HEK293 (cell line): Measurements from ENCODE around the gene PPM1L.

Experiments
- CTCF ChIA-PET: fragments of 350-600 bp; formaldehyde crosslinking; extraction: SDS; loops from one replicate; lab custom pipeline; 2021; ENCODE audit warnings: antibody characterized with exemption; lab: Yijun Ruan, JAX
- POLR2A ChIA-PET: fragments of 300-600 bp; formaldehyde crosslinking; extraction: SDS; loops from one replicate; lab custom pipeline; 2020; ENCODE audit warnings: antibody characterized with exemption, inconsistent platforms; lab: Yijun Ruan, JAX
- H3K27ac ChIP-seq: fragments of 200-500 bp; sonication (Bioruptor generic); 2 replicates; pipeline ENCODE4 v1.5.1; 2014; ENCODE audit warnings: low read depth, low read length, control low read depth, inconsistent platforms; ENCODE audit errors: extremely low read depth
- H3K36me3 ChIP-seq, 2 experiments: fragments of 200-500 bp in 1 of 2; sonication (Bioruptor generic) in 1 of 2; 1 replicate in 1 of 2; 2 replicates in 1 of 2; pipeline ENCODE4 v1.5.1; 2014 to 2017; ENCODE audit warnings: inconsistent platforms in 2 of 2, low read length in 2 of 2; ENCODE audit not compliant: control insufficient read depth in 2 of 2, insufficient read depth in 1 of 2
- H3K4me1 ChIP-seq: fragments of 200-500 bp; sonication (Bioruptor generic); 2 replicates; pipeline ENCODE4 v1.5.1; 2014; ENCODE audit warnings: mild to moderate bottlenecking, low read length, inconsistent platforms; ENCODE audit not compliant: control insufficient read depth, insufficient read depth
- H3K4me3 ChIP-seq: 2 replicates; pipeline ENCODE4 v1.5.1; 2011; ENCODE audit warnings: low read depth, mild to moderate bottlenecking, control low read depth, low read length, moderate library complexity
- H3K9me3 ChIP-seq: fragments of 200-500 bp; sonication (Bioruptor generic); 2 replicates; pipeline ENCODE4 v1.5.1; 2014; ENCODE audit warnings: low read depth, low read length, inconsistent platforms; ENCODE audit not compliant: control insufficient read depth, insufficient read depth
- GLI2 ChIP-seq: fragments of 450-650 bp; formaldehyde crosslinking; IDR thresholded peaks from 2 replicates; pipeline ENCODE4; 2017; ENCODE audit warnings: missing biosample characterization, missing genetic modification characterization, low read depth, borderline replicate concordance
- GLI4 ChIP-seq: fragments of 450-650 bp; formaldehyde crosslinking; IDR thresholded peaks from 2 replicates; pipeline ENCODE4 v1.5.1; 2016; ENCODE audit warnings: missing biosample characterization, missing genetic modification characterization
- IKZF3 ChIP-seq: fragments of 450-650 bp; IDR thresholded peaks from 2 replicates; pipeline ENCODE4 v1.5.0; 2018; ENCODE audit warnings: missing biosample characterization, mild to moderate bottlenecking, missing genetic modification characterization, moderate library complexity
- KLF1 ChIP-seq: fragments of 450-650 bp; formaldehyde crosslinking; IDR thresholded peaks from 2 replicates; pipeline ENCODE4 v1.5.1; 2016; ENCODE audit warnings: missing biosample characterization, missing genetic modification characterization
- PRDM1 ChIP-seq: fragments of 450-650 bp; formaldehyde crosslinking; IDR thresholded peaks from 2 replicates; pipeline ENCODE4; 2016; ENCODE audit warnings: missing biosample characterization, missing genetic modification characterization
- ZFP3 ChIP-seq: fragments of 450-650 bp; formaldehyde crosslinking; IDR thresholded peaks from 2 replicates; pipeline ENCODE4 v1.5.1; 2016; ENCODE audit warnings: low read depth, missing biosample characterization, missing genetic modification characterization
- ZFP37 ChIP-seq: fragments of 450-650 bp; formaldehyde crosslinking; IDR thresholded peaks from 2 replicates; pipeline ENCODE4 v1.5.1; 2016; ENCODE audit warnings: missing biosample characterization, missing genetic modification characterization
- ZNF114 ChIP-seq: fragments of 450-650 bp; formaldehyde crosslinking; IDR thresholded peaks from 2 replicates; pipeline ENCODE4 v1.5.0; 2017; ENCODE audit warnings: missing biosample characterization, missing genetic modification characterization
- ZNF133 ChIP-seq: fragments of 450-650 bp; formaldehyde crosslinking; IDR thresholded peaks from 2 replicates; pipeline ENCODE4 v1.5.1; 2016; ENCODE audit warnings: missing biosample characterization, missing genetic modification characterization
- ZNF140 ChIP-seq: fragments of 450-650 bp; formaldehyde crosslinking; IDR thresholded peaks from 2 replicates; pipeline ENCODE4 v1.5.1; 2016; ENCODE audit warnings: missing biosample characterization, missing genetic modification characterization
- ZNF174 ChIP-seq: fragments of 450-650 bp; formaldehyde crosslinking; IDR thresholded peaks from 2 replicates; pipeline ENCODE4 v1.5.0; 2017; ENCODE audit warnings: missing biosample characterization, mild to moderate bottlenecking, missing genetic modification characterization
- ZNF335 ChIP-seq: fragments of 450-650 bp; formaldehyde crosslinking; conservative IDR thresholded peaks from 2 replicates; pipeline ENCODE4 v1.5.1; 2016; ENCODE audit warnings: missing biosample characterization, missing genetic modification characterization
- ZNF350 ChIP-seq: fragments of 450-650 bp; formaldehyde crosslinking; IDR thresholded peaks from 2 replicates; pipeline ENCODE4 v1.5.0; 2017; ENCODE audit warnings: missing biosample characterization, mild to moderate bottlenecking, missing genetic modification characterization
- ZNF391 ChIP-seq: fragments of 450-650 bp; formaldehyde crosslinking; IDR thresholded peaks from 2 replicates; pipeline ENCODE4 v1.5.1; 2016; ENCODE audit warnings: low read depth, missing biosample characterization, missing genetic modification characterization, borderline replicate concordance
- ZNF433 ChIP-seq: fragments of 450-650 bp; formaldehyde crosslinking; IDR thresholded peaks from 2 replicates; pipeline ENCODE4 v1.5.1; 2016; ENCODE audit warnings: missing biosample characterization, missing genetic modification characterization, low read depth
- ZNF48 ChIP-seq: fragments of 450-650 bp; formaldehyde crosslinking; IDR thresholded peaks from 2 replicates; pipeline ENCODE4 v1.5.1; 2016; ENCODE audit warnings: missing biosample characterization, missing genetic modification characterization
- ZNF501 ChIP-seq: fragments of 450-650 bp; formaldehyde crosslinking; IDR thresholded peaks from 2 replicates; pipeline ENCODE4 v1.5.1; 2016; ENCODE audit warnings: missing biosample characterization, missing genetic modification characterization
- ZNF530 ChIP-seq: fragments of 450-650 bp; formaldehyde crosslinking; IDR thresholded peaks from 2 replicates; pipeline ENCODE4 v1.5.1; 2016; ENCODE audit warnings: low read depth, missing biosample characterization, missing genetic modification characterization
- ZNF549 ChIP-seq: fragments of 450-650 bp; IDR thresholded peaks from 2 replicates; pipeline ENCODE4 v1.5.1; 2018; ENCODE audit warnings: missing biosample characterization, missing genetic modification characterization, mild to moderate bottlenecking, inconsistent platforms, moderate library complexity
- ZNF558 ChIP-seq: fragments of 450-650 bp; formaldehyde crosslinking; IDR thresholded peaks from 2 replicates; pipeline ENCODE4 v1.5.1; 2016; ENCODE audit warnings: missing biosample characterization, missing genetic modification characterization
- ZNF621 ChIP-seq: fragments of 450-650 bp; formaldehyde crosslinking; IDR thresholded peaks from 2 replicates; pipeline ENCODE4 v1.5.1; 2017; ENCODE audit warnings: missing biosample characterization, missing genetic modification characterization
- ZNF629 ChIP-seq: fragments of 450-650 bp; formaldehyde crosslinking; IDR thresholded peaks from 2 replicates; pipeline ENCODE4 v1.5.1; 2017; ENCODE audit warnings: missing biosample characterization, missing genetic modification characterization
- ZNF654 ChIP-seq: fragments of 450-650 bp; formaldehyde crosslinking; IDR thresholded peaks from 2 replicates; pipeline ENCODE4 v1.5.1; 2016; ENCODE audit warnings: low read depth, missing biosample characterization, missing genetic modification characterization
- ZNF660 ChIP-seq: fragments of 450-650 bp; IDR thresholded peaks from 2 replicates; pipeline ENCODE4 v1.5.1; 2018; ENCODE audit warnings: missing biosample characterization, mild to moderate bottlenecking, missing genetic modification characterization
- ZNF664 ChIP-seq: fragments of 450-650 bp; formaldehyde crosslinking; IDR thresholded peaks from 2 replicates; pipeline ENCODE4 v1.5.1; 2016; ENCODE audit warnings: missing biosample characterization, missing genetic modification characterization
- ZNF777 ChIP-seq: fragments of 450-650 bp; formaldehyde crosslinking; IDR thresholded peaks from 2 replicates; pipeline ENCODE4 v1.5.1; 2017; ENCODE audit warnings: missing biosample characterization, missing genetic modification characterization, borderline replicate concordance
- TF ChIP-seq, protein P1 (sequence below): sonication (generic); formaldehyde crosslinking; IDR thresholded peaks from 2 replicates; pipeline ENCODE4 v1.8.1; 2022; ENCODE audit warnings: mild to moderate bottlenecking, moderate library complexity, missing genetic modification reagents
- TF ChIP-seq, protein P2 (sequence below): fragments of 450-650 bp; formaldehyde crosslinking; IDR thresholded peaks from 2 replicates; pipeline ENCODE4 v1.5.1; 2016; ENCODE audit warnings: missing biosample characterization, missing genetic modification characterization
- TF ChIP-seq, protein P3 (sequence below): fragments of 450-650 bp; formaldehyde crosslinking; IDR thresholded peaks from 2 replicates; pipeline ENCODE4 v1.5.1; 2016; ENCODE audit warnings: missing biosample characterization, missing genetic modification characterization

The PPM1L gene

DNA sequence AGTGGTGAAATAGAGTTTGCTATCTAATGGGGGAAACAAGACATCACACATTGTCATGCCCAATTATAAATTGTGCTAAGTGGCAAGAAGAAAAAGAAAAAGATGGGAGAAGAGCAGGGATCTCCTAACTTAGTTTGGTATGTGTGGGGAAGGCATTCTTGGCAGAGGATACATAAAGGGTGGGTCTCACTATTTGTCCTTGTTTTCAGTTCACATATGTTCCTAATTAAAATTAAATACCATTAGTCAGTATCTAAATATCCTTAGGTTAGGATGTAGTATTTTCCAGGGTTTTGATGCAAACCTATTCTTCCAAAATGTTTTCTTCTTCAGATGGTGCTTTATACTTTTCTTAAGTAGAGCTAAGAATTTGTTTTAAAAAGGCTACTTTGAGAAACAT lies 175.4 kb downstream of the PPM1L start:
- Histone ChIP-seq H3K9me3 (no peaks in the 10 kb centered on the region), H3K4me1 (no peaks in the 10 kb centered on the region), H3K27ac (no peak overlapping the region), H3K36me3 (no peaks in the 10 kb centered on the region), H3K4me3 (no peak overlapping the region)
- TF ChIP-seq ZNF433 (no peak), ZNF621 (tag by site-specific recombination) (no peak)
- TF ChIP-seq, protein P1, sequence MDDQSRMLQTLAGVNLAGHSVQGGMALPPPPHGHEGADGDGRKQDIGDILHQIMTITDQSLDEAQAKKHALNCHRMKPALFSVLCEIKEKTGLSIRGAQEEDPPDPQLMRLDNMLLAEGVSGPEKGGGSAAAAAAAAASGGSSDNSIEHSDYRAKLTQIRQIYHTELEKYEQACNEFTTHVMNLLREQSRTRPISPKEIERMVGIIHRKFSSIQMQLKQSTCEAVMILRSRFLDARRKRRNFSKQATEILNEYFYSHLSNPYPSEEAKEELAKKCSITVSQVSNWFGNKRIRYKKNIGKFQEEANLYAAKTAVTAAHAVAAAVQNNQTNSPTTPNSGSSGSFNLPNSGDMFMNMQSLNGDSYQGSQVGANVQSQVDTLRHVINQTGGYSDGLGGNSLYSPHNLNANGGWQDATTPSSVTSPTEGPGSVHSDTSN, result no peak
- CTCF ChIA-PET, result interaction anchor here (0.7 to 1.0 kb wide), 2 partner anchors 10 to 13 kb away, joined by 3 to 5 read pairs; no protein-coding TSS in a partner anchor
- POLR2A ChIA-PET, result no interaction called here

DNA sequence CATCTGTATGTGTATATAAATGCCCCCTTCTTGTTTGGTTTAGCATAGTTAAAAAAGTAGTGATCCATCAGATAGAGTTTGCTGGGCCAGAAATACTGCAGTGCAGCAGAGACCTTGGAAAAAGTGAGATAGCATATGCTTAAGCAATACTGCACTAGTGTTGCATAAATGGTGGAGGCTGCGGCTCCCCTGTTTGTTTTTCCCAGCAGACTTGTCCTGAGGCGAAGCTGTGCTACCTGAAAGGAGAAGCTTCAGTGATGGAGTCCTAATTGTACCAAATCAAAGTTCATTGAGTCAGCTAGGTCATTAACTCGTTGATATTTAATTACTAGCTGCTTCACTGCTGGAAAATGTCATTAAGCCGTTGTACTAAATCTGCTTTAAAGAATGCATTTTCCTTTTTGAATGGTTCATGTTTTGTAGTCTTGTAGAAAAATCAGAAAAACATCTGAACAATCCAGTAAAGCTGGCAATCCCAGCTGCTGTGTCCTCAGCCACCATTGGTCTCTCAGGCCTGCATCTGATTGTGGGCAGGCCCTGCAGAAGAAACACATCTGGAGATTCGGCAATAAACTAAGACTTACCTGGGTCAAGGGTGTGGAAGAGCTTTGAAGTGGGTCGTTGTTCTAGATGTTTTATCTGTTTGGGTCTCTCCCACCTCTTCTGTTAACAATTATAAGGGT lies 179.5 kb downstream of the PPM1L start:
- H3K9me3 ChIP-seq, result no peaks in the 10 kb centered on the region
- no peak overlapping the region for H3K4me3 ChIP-seq
- TF ChIP-seq ZNF664 (tag by site-specific recombination) (peak; percentile 73; the same call in 1 of the 2 replicates), ZNF133 (tag by site-specific recombination) (no peak), IKZF3 (tag by site-specific recombination) (no peak), ZNF174 (tag by site-specific recombination) (no peak), GLI4 (no peak), ZNF629 (tag by site-specific recombination) (no peak)
- TF ChIP-seq, all 188 proteins: peak for 1
- ChIA-PET CTCF (interaction anchor here (1.7 kb wide), 1 partner anchor 15 kb away, joined by 8 read pairs; no protein-coding TSS in a partner anchor), POLR2A (no interaction called here)
- Histone ChIP-seq H3K27ac (no peak overlapping the region), H3K4me1 (no peaks in the 10 kb centered on the region), H3K36me3 (no peaks in the 10 kb centered on the region)

DNA sequence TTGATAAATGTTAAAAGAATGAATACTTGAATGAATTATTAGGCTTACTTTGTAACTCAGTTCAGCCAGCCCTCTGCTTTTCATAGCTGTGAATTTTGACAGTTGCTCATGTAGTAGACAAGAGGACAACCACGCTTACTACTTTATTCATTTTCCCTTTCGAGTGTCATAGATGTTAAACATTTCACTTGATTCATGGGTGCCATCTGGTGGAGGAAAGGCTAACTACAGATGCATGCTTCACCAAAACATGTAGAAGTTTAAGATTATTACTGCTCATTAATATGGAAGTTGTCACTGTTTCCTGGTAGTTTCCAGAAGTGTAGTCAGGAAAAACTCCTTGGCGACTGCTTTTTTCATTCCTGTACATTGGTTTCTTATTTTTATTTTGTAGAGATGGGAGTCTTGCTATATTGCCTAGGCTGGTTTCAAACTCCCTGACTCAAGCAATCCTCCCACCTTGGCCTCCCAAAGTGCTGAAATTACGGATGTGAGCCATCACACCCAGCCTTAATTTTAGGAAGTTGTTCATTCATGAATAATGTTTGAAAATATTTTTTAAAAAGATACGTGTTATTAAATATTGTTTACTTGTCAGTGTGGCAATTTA lies 186.0 kb downstream of the PPM1L start:
- Histone ChIP-seq H3K4me1 (no peaks in the 10 kb centered on the region), H3K36me3 (no peaks in the 10 kb centered on the region), H3K27ac (no peak overlapping the region), H3K9me3 (no peaks in the 10 kb centered on the region), H3K4me3 (no peak overlapping the region)
- ChIA-PET POLR2A (no interaction called here), CTCF (interaction anchor here (0.6 to 4.2 kb wide), 25 partner anchors 8 to 410 kb away, joined by 3 to 29 read pairs (median 4); partner anchors contain the start of gene PPM1L)
- TF ChIP-seq ZNF660 (0 out of 2 replicates have a peak, but pooled peaks have one; percentile 31), ZNF530 (no peak), ZNF777 (no peak), ZNF501 (tag by site-specific recombination) (no peak), ZNF335 (tag by site-specific recombination) (no peak), ZFP37 (tag by site-specific recombination) (no peak), GLI2 (tag by site-specific recombination) (no peak), ZNF549 (tag by site-specific recombination) (no peak), ZFP3 (tag by site-specific recombination) (no peak), ZNF654 (tag by site-specific recombination) (peak; percentile 52), PRDM1 (tag by site-specific recombination) (peak; percentile 57; the same call in 1 of the 2 replicates), ZNF391 (tag by site-specific recombination) (no peak), ZNF558 (tag by site-specific recombination) (no peak), ZNF114 (tag by site-specific recombination) (no peak), ZNF350 (tag by site-specific recombination) (no peak), ZNF140 (tag by site-specific recombination) (no peak), KLF1 (tag by site-specific recombination) (no peak), ZNF48 (tag by site-specific recombination) (no peak)
- TF ChIP-seq, protein P2, sequence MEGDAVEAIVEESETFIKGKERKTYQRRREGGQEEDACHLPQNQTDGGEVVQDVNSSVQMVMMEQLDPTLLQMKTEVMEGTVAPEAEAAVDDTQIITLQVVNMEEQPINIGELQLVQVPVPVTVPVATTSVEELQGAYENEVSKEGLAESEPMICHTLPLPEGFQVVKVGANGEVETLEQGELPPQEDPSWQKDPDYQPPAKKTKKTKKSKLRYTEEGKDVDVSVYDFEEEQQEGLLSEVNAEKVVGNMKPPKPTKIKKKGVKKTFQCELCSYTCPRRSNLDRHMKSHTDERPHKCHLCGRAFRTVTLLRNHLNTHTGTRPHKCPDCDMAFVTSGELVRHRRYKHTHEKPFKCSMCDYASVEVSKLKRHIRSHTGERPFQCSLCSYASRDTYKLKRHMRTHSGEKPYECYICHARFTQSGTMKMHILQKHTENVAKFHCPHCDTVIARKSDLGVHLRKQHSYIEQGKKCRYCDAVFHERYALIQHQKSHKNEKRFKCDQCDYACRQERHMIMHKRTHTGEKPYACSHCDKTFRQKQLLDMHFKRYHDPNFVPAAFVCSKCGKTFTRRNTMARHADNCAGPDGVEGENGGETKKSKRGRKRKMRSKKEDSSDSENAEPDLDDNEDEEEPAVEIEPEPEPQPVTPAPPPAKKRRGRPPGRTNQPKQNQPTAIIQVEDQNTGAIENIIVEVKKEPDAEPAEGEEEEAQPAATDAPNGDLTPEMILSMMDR (tag by site-specific recombination), result peak; percentile 39; the same call in 1 of the 2 replicates
- TF ChIP-seq, protein P3, sequence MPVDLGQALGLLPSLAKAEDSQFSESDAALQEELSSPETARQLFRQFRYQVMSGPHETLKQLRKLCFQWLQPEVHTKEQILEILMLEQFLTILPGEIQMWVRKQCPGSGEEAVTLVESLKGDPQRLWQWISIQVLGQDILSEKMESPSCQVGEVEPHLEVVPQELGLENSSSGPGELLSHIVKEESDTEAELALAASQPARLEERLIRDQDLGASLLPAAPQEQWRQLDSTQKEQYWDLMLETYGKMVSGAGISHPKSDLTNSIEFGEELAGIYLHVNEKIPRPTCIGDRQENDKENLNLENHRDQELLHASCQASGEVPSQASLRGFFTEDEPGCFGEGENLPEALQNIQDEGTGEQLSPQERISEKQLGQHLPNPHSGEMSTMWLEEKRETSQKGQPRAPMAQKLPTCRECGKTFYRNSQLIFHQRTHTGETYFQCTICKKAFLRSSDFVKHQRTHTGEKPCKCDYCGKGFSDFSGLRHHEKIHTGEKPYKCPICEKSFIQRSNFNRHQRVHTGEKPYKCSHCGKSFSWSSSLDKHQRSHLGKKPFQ (tag by site-specific recombination), result no peak
